ENCODE data around the gene TMEM33. TPM values are rescaled to one million over a fixed set of nuclear protein-coding genes. Genes with fewer than 3 reads are reported as not detected.

The TMEM33 gene
- total RNA-seq, 1 experiment from 2014 or later, result 66.2 TPM

- Mint-ChIP-seq H3K27me3 (ENCODE audit: insufficient read depth, unreplicated experiment) (peaks cover 7% of the 10 kb centered on the region), H3K27ac (ENCODE audit: unreplicated experiment) (no peak overlapping the region), H3K9me3 (ENCODE audit: unreplicated experiment) (no peaks in the 10 kb centered on the region), H3K36me3 (ENCODE audit: insufficient read depth, unreplicated experiment) (no peaks in the 10 kb centered on the region), H3K4me3 (ENCODE audit: unreplicated experiment) (no peak overlapping the region), H3K4me1 (ENCODE audit: low read depth, unreplicated experiment) (no peaks in the 10 kb centered on the region)
- ChIA-PET CTCF (no interaction called here), POLR2A (no interaction called here)
- BruUV-seq (replicated peaks), result no TSS peak
- no peaks in the 10 kb centered on the region for H3K36me3 ChIP-seq (ENCODE audit: control insufficient read depth, insufficient read depth, low read length)
- no peak for TF ChIP-seq CTCF (IDR thresholded peaks at IDR 0.05; ENCODE audit: insufficient read depth in 1 of 2, low read depth in 1 of 2, low read length in 1 of 2, severe bottlenecking in 1 of 2, unreplicated experiment in 1 of 2)
- intact Hi-C loops (cut with micrococcal nuclease; ENCODE audit: unreplicated experiment), result no loop called here
- no peaks in the 10 kb centered on the region for H3K4me1 ChIP-seq
- no peak for DNase-seq
- no peaks in the 10 kb centered on the region for H3K27me3 ChIP-seq (replicated peaks; ENCODE audit: control insufficient read depth, insufficient read depth, low read length)
- no peak overlapping the region for H3K4me3 ChIP-seq (ENCODE audit: low read depth, low read length)
- H3K9me3 ChIP-seq, result no peaks in the 10 kb centered on the region
These were observed 41.7 kb downstream of the TMEM33 start for GRCh38 chr4:41976775-41977516.

GRCh38 chr4:41977709-41978108, 42.5 kb downstream of the TMEM33 start:
- CTCF ChIA-PET, result no interaction called here
- no peak overlapping the region for H3K4me3 ChIP-seq (ENCODE audit: low read depth, low read length)
- DNase-seq, result no peak
- Mint-ChIP-seq H3K4me3 (ENCODE audit: unreplicated experiment) (no peak overlapping the region), H3K36me3 (ENCODE audit: insufficient read depth, unreplicated experiment) (no peaks in the 10 kb centered on the region), H3K27me3 (ENCODE audit: insufficient read depth, unreplicated experiment) (peaks cover 7% of the 10 kb centered on the region), H3K9me3 (ENCODE audit: unreplicated experiment) (no peaks in the 10 kb centered on the region), H3K27ac (ENCODE audit: unreplicated experiment) (no peak overlapping the region), H3K4me1 (ENCODE audit: low read depth, unreplicated experiment) (no peaks in the 10 kb centered on the region)
- POLR2A ChIA-PET, result no interaction called here
- no peak for TF ChIP-seq CTCF (IDR thresholded peaks at IDR 0.05; ENCODE audit: insufficient read depth in 1 of 2, low read depth in 1 of 2, low read length in 1 of 2, severe bottlenecking in 1 of 2, unreplicated experiment in 1 of 2)
- H3K9me3 ChIP-seq, result no peaks in the 10 kb centered on the region
- no peaks in the 10 kb centered on the region for H3K36me3 ChIP-seq (ENCODE audit: control insufficient read depth, insufficient read depth, low read length)
- H3K27me3 ChIP-seq (replicated peaks; ENCODE audit: control insufficient read depth, insufficient read depth, low read length), result no peaks in the 10 kb centered on the region
- intact Hi-C loops (cut with micrococcal nuclease; ENCODE audit: unreplicated experiment), result no loop called here
- no TSS peak for BruUV-seq (replicated peaks)
- no peaks in the 10 kb centered on the region for H3K4me1 ChIP-seq

- Mint-ChIP-seq H3K27ac (ENCODE audit: unreplicated experiment) (no peak within 1 kb of the TSS), H3K27me3 (ENCODE audit: insufficient read depth, unreplicated experiment) (peaks cover 4% of the 10 kb centered on the region), H3K4me1 (ENCODE audit: low read depth, unreplicated experiment) (no peaks in the 10 kb centered on the region), H3K4me3 (ENCODE audit: unreplicated experiment) (no peak within 1 kb of the TSS), H3K36me3 (ENCODE audit: insufficient read depth, unreplicated experiment) (no peaks in the 10 kb centered on the region), H3K9me3 (ENCODE audit: unreplicated experiment) (no peaks in the 10 kb centered on the region)
- TF ChIP-seq CTCF (IDR thresholded peaks at IDR 0.05; ENCODE audit: insufficient read depth in 1 of 2, low read depth in 1 of 2, low read length in 1 of 2, severe bottlenecking in 1 of 2, unreplicated experiment in 1 of 2), result no peak
- H3K4me1 ChIP-seq, result no peaks in the 10 kb centered on the region
- ChIA-PET CTCF (no interaction called here), POLR2A (no interaction called here)
- no peaks in the 10 kb centered on the region for H3K36me3 ChIP-seq (ENCODE audit: control insufficient read depth, insufficient read depth, low read length)
- H3K9me3 ChIP-seq, result no peaks in the 10 kb centered on the region
- H3K4me3 ChIP-seq (ENCODE audit: low read depth, low read length), result no peak within 1 kb of the TSS
- no TSS peak for BruUV-seq (replicated peaks)
- no peaks in the 10 kb centered on the region for H3K27me3 ChIP-seq (replicated peaks; ENCODE audit: control insufficient read depth, insufficient read depth, low read length)
- intact Hi-C loops (cut with micrococcal nuclease; ENCODE audit: unreplicated experiment), result no loop called here
- no peak for DNase-seq
These were observed 46.2 kb downstream of the TMEM33 start, which contains the start of gene DCAF4L1 for GRCh38 chr4:41981456-41981855. DCAF4L1 (plus strand) TSS chr4:41981756; CDS start chr4:41981793, 37 bp downstream.

Measured in Caco-2 (cell line).